Smooth muscle cell (in vitro differentiated cells): ENCODE data around the gene NCR2. TPM values are rescaled to one million over a fixed set of nuclear protein-coding genes. Genes with fewer than 3 reads are reported as not detected.

Source experiments
- DNase-seq: peaks from one replicate; lab custom pipeline; 2025; ENCODE audit not compliant: unreplicated experiment; lab: John Stamatoyannopoulos, UW
- H2AFZ ChIP-seq: fragments of 200-600 bp; sonication (generic); 2 replicates; pipeline ENCODE4 v1.6.0; 2016; ENCODE audit warnings: antibody characterized with exemption, low read depth, mild to moderate bottlenecking
- H3F3A ChIP-seq: fragments of 200-600 bp; sonication (generic); 2 replicates; pipeline ENCODE4 v1.6.0; 2017; ENCODE audit warnings: antibody characterized with exemption, low read depth
- H3K27ac ChIP-seq: fragments of 200-600 bp; sonication (generic); 2 replicates; pipeline ENCODE4 v1.5.1; 2016; ENCODE audit warnings: low read depth, mild to moderate bottlenecking
- H3K27me3 ChIP-seq: fragments of 200-600 bp; sonication (generic); 2 replicates; pipeline ENCODE4 v1.6.1; 2016; ENCODE audit warnings: low read depth, mild to moderate bottlenecking
- H3K36me3 ChIP-seq: fragments of 200-600 bp; sonication (generic); 2 replicates; pipeline ENCODE4 v1.5.1; 2016; ENCODE audit warnings: low read depth
- H3K4me1 ChIP-seq: fragments of 200-600 bp; sonication (generic); 2 replicates; pipeline ENCODE4 v1.5.1; 2016; ENCODE audit warnings: low read depth
- H3K4me2 ChIP-seq: fragments of 200-600 bp; sonication (generic); 2 replicates; pipeline ENCODE4 v1.6.0; 2016; ENCODE audit warnings: mild to moderate bottlenecking
- H3K4me3 ChIP-seq: fragments of 200-600 bp; sonication (generic); 2 replicates; pipeline ENCODE4 v1.5.1; 2016; ENCODE audit warnings: mild to moderate bottlenecking
- H3K79me2 ChIP-seq: fragments of 200-600 bp; sonication (generic); 2 replicates; pipeline ENCODE4 v1.6.0; 2016; ENCODE audit warnings: low read depth, mild to moderate bottlenecking
- H3K9ac ChIP-seq: fragments of 200-600 bp; sonication (generic); 2 replicates; pipeline ENCODE4 v1.6.0; 2016; ENCODE audit warnings: low read depth
- H3K9me3 ChIP-seq: fragments of 200-600 bp; sonication (generic); replicated peaks from 2 replicates; pipeline ENCODE4 v1.5.1; 2016; ENCODE audit warnings: low read depth
- H4K20me1 ChIP-seq: fragments of 200-600 bp; sonication (generic); 2 replicates; pipeline ENCODE4 v1.6.0; 2016; ENCODE audit warnings: low read depth
- WGBS: methylation state at CpG from one replicate; pipeline ENCODE4 v1.1.7; 2016; ENCODE audit warnings: low lambda C conversion rate; 5-methylcytosine and 5-hydroxymethylcytosine counted together
- polyA plus RNA-seq: library from polyadenylated mRNA; unstranded; fragments of >200 nt; fragmentation: Nextera tagmentation; extraction: Ambion mirVana; gene quantifications from 2 replicates; pipeline ENCODE4 v1.2.1, GENCODE V29; 2016
- total RNA-seq: library from RNA; depleted of rRNA; stranded (reverse); fragments of >200 nt; gene quantifications from 2 replicates; pipeline ENCODE4 v1.2.3, GENCODE V29; 2014
- TF ChIP-seq, protein P1 (sequence below): fragments of 200-600 bp; sonication (generic); IDR thresholded peaks from 2 replicates; pipeline ENCODE4 v1.5.1; 2017; ENCODE audit warnings: borderline replicate concordance, mild to moderate bottlenecking, antibody characterized with exemption; ENCODE audit not compliant: insufficient read depth, poor library complexity, severe bottlenecking

Gene NCR2
- total and polyA plus RNA-seq, 2 experiments from 2014 or later, result not detected

DNA sequence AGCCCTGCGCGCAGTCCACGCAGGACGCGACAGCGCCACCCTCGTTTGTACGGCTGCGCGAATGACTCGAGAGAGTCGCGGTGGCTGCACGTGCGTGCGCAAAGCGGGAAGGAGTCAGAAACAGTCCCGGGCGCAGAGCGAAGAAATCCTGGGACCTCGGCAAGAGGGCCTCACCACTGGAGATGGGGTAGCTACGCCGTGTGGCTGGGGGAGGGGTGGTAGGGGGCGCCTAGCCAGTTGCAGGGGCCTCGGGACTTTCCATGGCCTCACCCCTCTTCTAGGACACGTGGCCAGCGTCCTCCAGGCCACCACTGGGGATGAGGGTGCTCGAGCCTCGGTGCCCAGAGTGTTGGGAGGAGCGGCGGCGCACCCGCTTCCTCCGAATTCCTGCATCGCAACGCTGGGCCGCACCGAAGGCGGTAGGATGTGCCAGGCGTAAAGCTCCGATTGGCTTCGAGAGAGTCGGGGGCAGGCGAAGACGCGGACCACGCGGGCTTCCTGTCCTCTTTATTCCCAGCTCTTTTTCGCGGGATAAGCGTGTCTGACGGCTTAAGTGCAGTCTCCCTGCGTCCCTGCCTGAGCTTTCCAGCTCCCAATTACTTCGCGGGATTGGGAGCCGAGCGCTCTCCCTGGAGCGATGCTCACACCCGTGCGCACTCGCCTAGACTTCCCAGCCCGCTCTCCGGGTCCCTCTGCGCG is 38.7 kb downstream of the NCR2 start:
- Histone ChIP-seq H3K9ac (no peak overlapping the region), H3F3A (peaks cover 8% of the 10 kb centered on the region), H3K27ac (no peak overlapping the region), H2AFZ (no peak overlapping the region), H3K79me2 (no peaks in the 10 kb centered on the region), H3K4me3 (peak overlapping the region; percentile 17), H3K36me3 (no peaks in the 10 kb centered on the region), H3K9me3 (no peaks in the 10 kb centered on the region), H3K27me3 (peaks cover 100% of the 10 kb centered on the region), H4K20me1 (no peaks in the 10 kb centered on the region), H3K4me1 (peaks cover 29% of the 10 kb centered on the region), H3K4me2 (peak overlapping the region; percentile 91)
- 2% methylated on average over 57 of the region's 65 CpGs for WGBS
- TF ChIP-seq, protein P1, sequence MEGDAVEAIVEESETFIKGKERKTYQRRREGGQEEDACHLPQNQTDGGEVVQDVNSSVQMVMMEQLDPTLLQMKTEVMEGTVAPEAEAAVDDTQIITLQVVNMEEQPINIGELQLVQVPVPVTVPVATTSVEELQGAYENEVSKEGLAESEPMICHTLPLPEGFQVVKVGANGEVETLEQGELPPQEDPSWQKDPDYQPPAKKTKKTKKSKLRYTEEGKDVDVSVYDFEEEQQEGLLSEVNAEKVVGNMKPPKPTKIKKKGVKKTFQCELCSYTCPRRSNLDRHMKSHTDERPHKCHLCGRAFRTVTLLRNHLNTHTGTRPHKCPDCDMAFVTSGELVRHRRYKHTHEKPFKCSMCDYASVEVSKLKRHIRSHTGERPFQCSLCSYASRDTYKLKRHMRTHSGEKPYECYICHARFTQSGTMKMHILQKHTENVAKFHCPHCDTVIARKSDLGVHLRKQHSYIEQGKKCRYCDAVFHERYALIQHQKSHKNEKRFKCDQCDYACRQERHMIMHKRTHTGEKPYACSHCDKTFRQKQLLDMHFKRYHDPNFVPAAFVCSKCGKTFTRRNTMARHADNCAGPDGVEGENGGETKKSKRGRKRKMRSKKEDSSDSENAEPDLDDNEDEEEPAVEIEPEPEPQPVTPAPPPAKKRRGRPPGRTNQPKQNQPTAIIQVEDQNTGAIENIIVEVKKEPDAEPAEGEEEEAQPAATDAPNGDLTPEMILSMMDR, result no peak
- DNase-seq, result no peak

DNA sequence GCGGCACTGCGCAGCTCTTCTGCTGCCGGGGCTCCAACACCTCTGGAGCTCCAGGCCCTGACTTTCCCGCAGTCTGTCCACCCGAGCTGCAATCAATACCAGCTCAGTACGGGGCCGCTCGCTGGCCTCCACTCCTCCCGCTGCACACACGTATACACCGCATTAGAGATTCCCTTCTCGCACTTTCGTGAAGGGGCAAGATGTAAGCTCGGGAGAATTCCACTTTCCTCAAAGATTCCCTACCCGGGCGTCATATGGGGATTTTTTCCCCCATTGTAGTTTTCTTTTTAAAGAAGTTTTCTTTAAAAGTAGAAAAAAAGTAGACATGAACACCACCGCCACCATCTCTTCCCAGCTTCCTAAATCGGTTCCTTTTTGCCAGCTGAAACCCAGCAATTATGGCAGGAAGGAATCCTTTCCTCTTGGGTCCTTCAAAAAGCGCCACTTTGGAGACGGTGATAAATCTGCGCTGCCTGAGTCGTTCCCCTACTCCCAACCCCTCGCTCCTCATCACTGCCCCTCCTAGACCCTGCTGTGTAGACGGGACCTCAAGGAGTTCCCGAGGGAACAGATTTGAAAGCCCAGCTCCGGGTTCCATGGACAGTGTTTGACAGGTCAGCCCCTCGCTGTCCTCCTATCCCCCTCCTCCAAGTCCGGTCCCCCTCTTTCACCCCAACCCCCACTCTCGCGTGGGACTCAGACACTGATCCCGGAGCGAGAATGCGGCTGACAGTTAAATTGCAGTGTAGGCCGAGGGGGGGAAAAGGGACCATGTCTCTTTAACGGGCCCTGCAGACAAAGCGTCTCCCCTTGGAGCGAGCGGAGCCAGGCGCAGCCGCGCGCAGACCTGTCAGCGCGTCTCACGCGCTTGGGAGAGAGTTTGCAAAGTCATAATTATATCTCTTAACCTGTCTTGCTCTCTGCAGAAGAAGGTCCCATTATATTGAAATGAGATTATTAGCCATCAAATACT is 39.5 kb downstream of the NCR2 start:
- Histone ChIP-seq H3K36me3 (no peaks in the 10 kb centered on the region), H3K4me1 (peaks cover 29% of the 10 kb centered on the region), H2AFZ (no peak overlapping the region), H3K9me3 (no peaks in the 10 kb centered on the region), H3K27ac (no peak overlapping the region), H3K4me2 (peak overlapping the region; percentile 91), H3K4me3 (peak overlapping the region; percentile 17), H3F3A (peaks cover 8% of the 10 kb centered on the region), H3K9ac (no peak overlapping the region), H3K79me2 (no peaks in the 10 kb centered on the region), H4K20me1 (no peaks in the 10 kb centered on the region), H3K27me3 (peaks cover 100% of the 10 kb centered on the region)
- no peak for DNase-seq
- WGBS, result 2% methylated on average over 46 of the region's 46 CpGs
- TF ChIP-seq, protein P1, result no peak

DNA sequence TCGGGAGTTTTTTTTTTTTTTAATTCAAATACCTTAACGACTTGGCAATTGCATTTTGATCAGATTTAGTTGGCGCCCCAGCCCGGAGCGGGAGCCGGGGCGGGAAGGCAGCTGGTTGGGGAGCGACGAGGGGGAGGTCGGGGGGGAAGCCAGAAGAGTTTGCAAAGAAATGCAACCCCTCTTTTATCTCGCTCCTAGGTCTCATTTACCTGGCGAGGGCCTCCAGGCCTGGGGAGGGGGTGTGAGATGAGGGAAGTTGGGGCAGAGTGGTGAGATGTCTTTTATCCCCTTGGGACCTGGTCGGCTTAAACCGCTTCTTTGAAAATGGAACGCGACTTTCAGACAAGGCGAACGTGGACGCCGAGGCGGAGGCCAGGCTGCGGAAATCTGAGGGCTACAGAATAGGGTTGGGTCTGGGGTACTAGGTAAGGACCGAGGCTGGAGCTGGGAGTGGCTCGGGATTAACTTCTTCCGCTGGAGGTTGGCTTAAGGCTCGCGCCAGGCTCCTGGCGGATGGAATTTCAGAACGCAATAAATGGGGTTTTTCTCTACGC is 40.3 kb downstream of the NCR2 start:
- no peak for DNase-seq
- Histone ChIP-seq H3F3A (peaks cover 8% of the 10 kb centered on the region), H3K4me1 (peaks cover 29% of the 10 kb centered on the region), H3K36me3 (no peaks in the 10 kb centered on the region), H2AFZ (no peak overlapping the region), H4K20me1 (no peaks in the 10 kb centered on the region), H3K9me3 (no peaks in the 10 kb centered on the region), H3K9ac (no peak overlapping the region), H3K27me3 (peaks cover 100% of the 10 kb centered on the region), H3K4me2 (peak overlapping the region; percentile 22), H3K27ac (no peak overlapping the region), H3K79me2 (no peaks in the 10 kb centered on the region), H3K4me3 (no peak overlapping the region)
- WGBS, result 6% methylated on average over 30 of the region's 30 CpGs
- TF ChIP-seq, protein P1, result no peak
